ENCODE data around the gene CCDC107. TPM values are rescaled to one million over a fixed set of nuclear protein-coding genes. Genes with fewer than 3 reads are reported as not detected.
A peak's percentile ranks its signal among the peaks of the same experiment; 100 is the strongest.

Gene CCDC107
- total RNA-seq, 1 donor from 2014 or later, result 13.5 TPM

DNA sequence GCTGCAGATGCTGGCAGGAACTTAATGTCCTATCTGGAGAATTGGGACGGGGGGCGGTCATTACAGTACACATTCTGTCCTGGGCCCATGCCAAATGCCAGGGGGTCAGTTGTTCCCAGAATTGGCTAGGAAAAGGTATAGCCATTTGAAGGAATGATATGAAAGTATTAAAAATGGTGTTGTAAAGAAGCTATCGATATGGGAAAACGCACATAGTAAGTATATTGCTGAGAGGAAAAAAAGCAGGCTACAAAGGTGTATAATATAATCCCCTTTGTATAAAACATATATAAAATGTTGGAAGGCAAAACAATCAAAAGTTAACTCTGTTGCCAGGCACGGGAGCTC lies 7.4 kb downstream of the CCDC107 start:
- Mint-ChIP-seq H3K9me3 (ENCODE audit: unreplicated experiment) (no peaks in the 10 kb centered on the region), H3K4me3 (ENCODE audit: unreplicated experiment) (peak overlapping the region; percentile 82), H3K27me3 (ENCODE audit: unreplicated experiment) (peaks cover 21% of the 10 kb centered on the region), H3K27ac (ENCODE audit: unreplicated experiment) (no peak overlapping the region), H3K4me1 (ENCODE audit: unreplicated experiment) (peaks cover 13% of the 10 kb centered on the region), H3K36me3 (ENCODE audit: low read depth, unreplicated experiment) (peaks cover 5% of the 10 kb centered on the region)
- TF ChIP-seq, protein P1, sequence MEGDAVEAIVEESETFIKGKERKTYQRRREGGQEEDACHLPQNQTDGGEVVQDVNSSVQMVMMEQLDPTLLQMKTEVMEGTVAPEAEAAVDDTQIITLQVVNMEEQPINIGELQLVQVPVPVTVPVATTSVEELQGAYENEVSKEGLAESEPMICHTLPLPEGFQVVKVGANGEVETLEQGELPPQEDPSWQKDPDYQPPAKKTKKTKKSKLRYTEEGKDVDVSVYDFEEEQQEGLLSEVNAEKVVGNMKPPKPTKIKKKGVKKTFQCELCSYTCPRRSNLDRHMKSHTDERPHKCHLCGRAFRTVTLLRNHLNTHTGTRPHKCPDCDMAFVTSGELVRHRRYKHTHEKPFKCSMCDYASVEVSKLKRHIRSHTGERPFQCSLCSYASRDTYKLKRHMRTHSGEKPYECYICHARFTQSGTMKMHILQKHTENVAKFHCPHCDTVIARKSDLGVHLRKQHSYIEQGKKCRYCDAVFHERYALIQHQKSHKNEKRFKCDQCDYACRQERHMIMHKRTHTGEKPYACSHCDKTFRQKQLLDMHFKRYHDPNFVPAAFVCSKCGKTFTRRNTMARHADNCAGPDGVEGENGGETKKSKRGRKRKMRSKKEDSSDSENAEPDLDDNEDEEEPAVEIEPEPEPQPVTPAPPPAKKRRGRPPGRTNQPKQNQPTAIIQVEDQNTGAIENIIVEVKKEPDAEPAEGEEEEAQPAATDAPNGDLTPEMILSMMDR (IDR thresholded peaks at IDR 0.05; ENCODE audit: unreplicated experiment), result no peak
- DNase-seq (ENCODE audit: low spot score), result no peak

DNA sequence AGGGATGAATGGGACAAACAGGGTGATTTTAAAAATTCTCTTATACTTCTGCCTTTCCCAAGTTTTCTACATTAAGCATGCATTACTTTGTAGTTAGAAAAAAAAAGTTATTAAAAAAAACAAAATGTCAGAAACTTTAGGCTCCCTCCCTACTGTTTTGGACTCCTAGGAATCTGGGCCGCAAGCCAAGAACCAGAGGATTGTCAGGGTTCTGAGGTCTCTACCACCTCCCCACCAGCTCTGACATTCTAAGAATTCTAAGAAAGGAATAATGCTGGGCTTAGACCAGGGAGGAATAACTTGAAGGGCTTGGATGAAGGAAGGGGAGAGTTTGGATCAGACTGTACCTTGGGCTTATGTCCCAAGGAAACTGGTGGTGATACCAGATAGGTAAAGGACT lies 8.0 kb downstream of the CCDC107 start:
- peaks cover 4% of the 10 kb centered on the region for H3K36me3 Mint-ChIP-seq (ENCODE audit: low read depth, unreplicated experiment)
- TF ChIP-seq, protein P1 (IDR thresholded peaks at IDR 0.05; ENCODE audit: unreplicated experiment), result no peak
- peaks cover 12% of the 10 kb centered on the region for H3K4me1 Mint-ChIP-seq (ENCODE audit: unreplicated experiment)
- no peak overlapping the region for H3K27ac Mint-ChIP-seq (ENCODE audit: unreplicated experiment)
- H3K4me3 Mint-ChIP-seq (ENCODE audit: unreplicated experiment), result no peak overlapping the region
- H3K9me3 Mint-ChIP-seq (ENCODE audit: unreplicated experiment), result no peaks in the 10 kb centered on the region
- no peak for DNase-seq (ENCODE audit: low spot score)
- peaks cover 21% of the 10 kb centered on the region for H3K27me3 Mint-ChIP-seq (ENCODE audit: unreplicated experiment)

DNA sequence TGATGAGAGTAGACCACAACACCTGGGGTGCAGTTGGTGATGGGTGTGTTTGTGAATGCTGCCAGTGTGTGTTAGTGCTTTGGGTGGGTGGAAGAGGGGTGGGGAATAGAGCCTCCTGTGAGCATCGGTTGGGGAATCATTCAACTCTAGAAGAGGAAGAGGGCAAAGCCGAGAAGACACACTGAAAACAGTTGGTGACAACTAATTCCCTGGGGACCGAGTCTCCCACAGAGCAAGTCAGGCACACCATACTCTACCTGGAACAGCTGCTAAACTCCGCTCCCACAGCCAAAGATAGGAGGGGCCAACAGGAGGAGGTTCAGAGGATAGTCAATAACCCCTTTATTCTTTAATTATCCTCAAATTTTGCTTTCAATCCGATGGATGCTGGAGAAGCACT lies 8.5 kb downstream of the CCDC107 start:
- H3K27ac Mint-ChIP-seq (ENCODE audit: unreplicated experiment), result no peak overlapping the region
- no peaks in the 10 kb centered on the region for H3K9me3 Mint-ChIP-seq (ENCODE audit: unreplicated experiment)
- H3K4me1 Mint-ChIP-seq (ENCODE audit: unreplicated experiment), result peaks cover 12% of the 10 kb centered on the region
- no peak overlapping the region for H3K4me3 Mint-ChIP-seq (ENCODE audit: unreplicated experiment)
- DNase-seq (ENCODE audit: low spot score), result no peak
- peaks cover 21% of the 10 kb centered on the region for H3K27me3 Mint-ChIP-seq (ENCODE audit: unreplicated experiment)
- H3K36me3 Mint-ChIP-seq (ENCODE audit: low read depth, unreplicated experiment), result peaks cover 4% of the 10 kb centered on the region
- TF ChIP-seq, protein P1 (IDR thresholded peaks at IDR 0.05; ENCODE audit: unreplicated experiment), result no peak

DNA sequence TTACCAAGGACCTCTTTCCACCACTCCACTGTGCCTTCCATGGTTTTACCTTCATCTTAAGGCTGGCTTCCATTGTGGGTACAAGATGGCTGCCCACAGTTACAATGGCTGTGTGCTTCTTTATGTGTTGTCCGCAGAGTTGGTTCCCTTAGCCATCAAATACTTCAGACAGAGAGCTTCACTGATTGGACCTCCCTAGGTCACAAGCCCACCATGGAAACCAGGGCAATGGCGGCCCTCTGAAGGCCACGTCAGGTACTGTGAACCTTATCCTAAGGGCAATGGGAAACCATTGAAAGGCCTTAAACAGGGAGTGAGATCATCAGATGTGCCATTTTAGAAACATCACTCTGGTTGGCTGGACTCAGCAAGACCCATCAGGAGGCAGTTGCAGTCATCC lies 9.8 kb downstream of the CCDC107 start:
- DNase-seq (ENCODE audit: low spot score), result no peak
- Mint-ChIP-seq H3K36me3 (ENCODE audit: low read depth, unreplicated experiment) (no peaks in the 10 kb centered on the region), H3K9me3 (ENCODE audit: unreplicated experiment) (no peaks in the 10 kb centered on the region), H3K4me3 (ENCODE audit: unreplicated experiment) (peak overlapping the region; percentile 0), H3K27me3 (ENCODE audit: unreplicated experiment) (peaks cover 18% of the 10 kb centered on the region), H3K27ac (ENCODE audit: unreplicated experiment) (no peak overlapping the region), H3K4me1 (ENCODE audit: unreplicated experiment) (peaks cover 3% of the 10 kb centered on the region)
- TF ChIP-seq, protein P1 (IDR thresholded peaks at IDR 0.05; ENCODE audit: unreplicated experiment), result no peak

DNA sequence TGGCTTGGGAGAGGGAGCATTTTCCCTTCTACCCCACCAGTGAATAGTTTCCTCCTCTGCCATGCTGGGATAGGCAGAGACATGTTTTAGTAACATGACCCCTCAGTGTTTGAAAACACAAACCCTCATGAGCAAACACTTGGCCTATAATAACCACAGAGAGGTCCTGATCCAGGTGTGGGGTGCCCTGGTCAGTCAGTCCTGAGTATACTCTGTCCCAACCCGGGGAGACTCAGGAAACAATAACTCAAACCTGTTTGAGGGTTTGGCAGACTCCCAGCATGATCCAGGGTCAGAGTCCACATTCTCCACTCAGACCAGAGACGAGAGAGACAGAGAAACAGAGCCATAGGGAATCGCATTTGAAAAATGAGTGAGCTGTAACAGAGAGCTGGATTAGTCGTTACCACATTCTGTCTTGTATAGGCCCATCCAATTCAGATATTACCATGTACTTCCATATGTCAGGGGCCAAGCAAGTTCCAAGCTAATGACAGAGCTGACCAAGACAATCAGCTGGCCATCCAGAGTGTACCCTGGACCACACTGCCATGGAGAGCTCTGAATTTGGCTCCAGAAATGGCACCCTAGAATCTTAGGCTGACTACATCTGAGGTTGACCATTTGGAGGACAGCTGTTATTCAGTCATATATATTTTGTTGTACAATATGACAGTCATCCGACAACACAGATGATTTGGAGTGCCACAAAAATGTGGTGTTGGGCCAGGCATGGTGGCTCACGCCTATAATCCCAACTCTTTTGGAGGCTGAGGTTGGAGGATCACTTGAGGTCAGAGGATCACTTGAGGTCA lies 11.4 kb downstream of the CCDC107 start:
- H3K4me3 Mint-ChIP-seq (ENCODE audit: unreplicated experiment), result no peak overlapping the region

More for the DNA sequence above, 11.4 kb downstream of the CCDC107 start:
- H3K36me3 Mint-ChIP-seq (ENCODE audit: low read depth, unreplicated experiment), result no peaks in the 10 kb centered on the region
- TF ChIP-seq, protein P1 (IDR thresholded peaks at IDR 0.05; ENCODE audit: unreplicated experiment), result no peak
- peaks cover 17% of the 10 kb centered on the region for H3K27me3 Mint-ChIP-seq (ENCODE audit: unreplicated experiment)
- peaks cover 3% of the 10 kb centered on the region for H3K4me1 Mint-ChIP-seq (ENCODE audit: unreplicated experiment)
- H3K9me3 Mint-ChIP-seq (ENCODE audit: unreplicated experiment), result no peaks in the 10 kb centered on the region
- no peak for DNase-seq (ENCODE audit: low spot score)
- no peak overlapping the region for H3K27ac Mint-ChIP-seq (ENCODE audit: unreplicated experiment)

Data from endothelial cell (in vitro differentiated cells).